ENCODE measurements around the gene AZU1.

The AZU1 gene

DNA sequence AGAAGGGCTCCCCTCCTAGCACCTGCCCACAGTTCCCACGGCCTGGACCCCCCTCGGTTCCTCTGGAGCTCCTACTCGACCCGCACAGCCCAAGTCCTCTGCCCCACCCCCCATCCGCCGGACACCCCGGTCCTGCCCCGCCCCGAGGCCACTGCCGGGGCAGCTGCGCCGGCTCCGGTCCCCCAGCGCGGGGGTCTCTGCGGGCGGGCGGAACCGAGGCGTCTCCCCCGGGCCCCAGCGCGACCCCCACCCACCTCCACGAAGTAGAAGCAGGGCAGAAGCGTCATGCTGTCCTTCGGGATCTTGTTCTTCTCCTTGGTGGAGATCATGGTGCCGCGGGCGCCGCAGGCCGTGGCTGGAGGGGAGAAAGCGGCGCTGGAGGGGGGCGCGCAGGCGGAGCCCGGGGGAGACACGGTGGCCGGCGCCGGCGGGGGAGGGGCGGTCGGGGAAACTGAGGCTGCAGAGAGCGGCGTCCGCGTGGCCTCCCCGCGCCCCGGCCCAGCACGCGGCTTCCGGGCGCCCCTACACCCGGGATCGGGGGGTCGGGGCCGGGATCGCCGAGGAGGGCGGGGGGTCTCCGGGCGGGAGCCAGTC, 6.3 kb upstream of the AZU1 start:
- DNase-seq, result no peak
- no peak overlapping the region for H3K4me2 ChIP-seq (ENCODE audit: insufficient read depth, low read length)

DNA sequence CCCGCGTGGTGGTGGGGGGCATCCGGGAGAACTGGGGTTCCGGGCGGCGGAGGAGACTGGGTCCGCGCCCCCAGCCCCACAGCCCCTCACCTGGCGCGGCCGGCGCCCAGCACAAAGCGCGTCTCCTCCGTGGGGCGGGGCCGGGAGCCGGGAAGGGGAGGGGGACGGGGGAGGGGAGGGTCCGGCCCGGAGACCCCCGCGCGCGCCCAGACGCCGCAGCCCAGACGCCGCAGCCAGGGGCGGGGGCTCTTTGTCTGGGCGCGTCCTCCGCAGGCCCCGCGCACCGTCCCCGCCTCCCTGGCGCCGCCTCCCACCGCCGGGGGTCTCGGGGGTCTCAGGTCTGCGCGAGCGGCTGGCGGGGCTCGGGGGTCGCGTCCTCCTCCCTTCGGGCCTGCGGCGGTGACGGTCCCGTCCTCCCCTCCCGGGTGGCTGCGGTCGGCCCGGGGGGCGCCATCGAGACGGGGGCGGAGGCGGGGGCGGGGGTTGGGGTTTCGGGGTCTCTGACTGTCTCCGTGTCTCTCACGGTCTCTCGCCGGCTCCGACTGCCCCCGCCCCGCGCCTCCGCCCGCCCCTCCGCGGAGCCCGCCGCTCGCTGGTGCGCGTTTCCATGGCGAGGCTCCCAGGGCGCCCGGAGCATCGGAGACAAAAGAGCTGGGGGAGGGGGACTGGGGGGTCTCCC, 5.7 kb upstream of the AZU1 start, which contains the start of gene PLPPR3:
TSS of gene PLPPR3 (minus strand) at position 131 of the 679 bp plus-strand sequence. CDS start 396 bp downstream, outside the sequence.
- H3K27ac ChIP-seq (ENCODE audit: low read length), result no peak within 1 kb of the TSS
- no peak within 1 kb of the TSS for H3K4me2 ChIP-seq (ENCODE audit: insufficient read depth, low read length)
- ATAC-seq (ENCODE audit: insufficient read depth, low read depth), result no peak
- H3K36me3 ChIP-seq (ENCODE audit: insufficient read depth, low read length), result no peaks in the 10 kb centered on the region
- H3K27me3 ChIP-seq (ENCODE audit: insufficient read depth, low read length, poor library complexity), result no peaks in the 10 kb centered on the region
- H3K9me3 ChIP-seq (ENCODE audit: insufficient read depth, low read length, severe bottlenecking), result no peaks in the 10 kb centered on the region
- no peaks in the 10 kb centered on the region for H4K20me1 ChIP-seq (ENCODE audit: insufficient read depth, low read length)
- H3K79me2 ChIP-seq (ENCODE audit: insufficient read depth, low read length), result no peaks in the 10 kb centered on the region
- no peaks in the 10 kb centered on the region for H3K4me1 ChIP-seq (ENCODE audit: insufficient read depth, low read length)
- DNase-seq, result no peak
- H3K4me3 ChIP-seq (ENCODE audit: low read depth in 1 of 2, low read length in 2 of 2), result no peak within 1 kb of the TSS
- no peak within 1 kb of the TSS for H3K9ac ChIP-seq (ENCODE audit: low read depth, low read length)
- H2AFZ ChIP-seq (ENCODE audit: low read depth, low read length), result no peak within 1 kb of the TSS
- TF ChIP-seq, protein P1, sequence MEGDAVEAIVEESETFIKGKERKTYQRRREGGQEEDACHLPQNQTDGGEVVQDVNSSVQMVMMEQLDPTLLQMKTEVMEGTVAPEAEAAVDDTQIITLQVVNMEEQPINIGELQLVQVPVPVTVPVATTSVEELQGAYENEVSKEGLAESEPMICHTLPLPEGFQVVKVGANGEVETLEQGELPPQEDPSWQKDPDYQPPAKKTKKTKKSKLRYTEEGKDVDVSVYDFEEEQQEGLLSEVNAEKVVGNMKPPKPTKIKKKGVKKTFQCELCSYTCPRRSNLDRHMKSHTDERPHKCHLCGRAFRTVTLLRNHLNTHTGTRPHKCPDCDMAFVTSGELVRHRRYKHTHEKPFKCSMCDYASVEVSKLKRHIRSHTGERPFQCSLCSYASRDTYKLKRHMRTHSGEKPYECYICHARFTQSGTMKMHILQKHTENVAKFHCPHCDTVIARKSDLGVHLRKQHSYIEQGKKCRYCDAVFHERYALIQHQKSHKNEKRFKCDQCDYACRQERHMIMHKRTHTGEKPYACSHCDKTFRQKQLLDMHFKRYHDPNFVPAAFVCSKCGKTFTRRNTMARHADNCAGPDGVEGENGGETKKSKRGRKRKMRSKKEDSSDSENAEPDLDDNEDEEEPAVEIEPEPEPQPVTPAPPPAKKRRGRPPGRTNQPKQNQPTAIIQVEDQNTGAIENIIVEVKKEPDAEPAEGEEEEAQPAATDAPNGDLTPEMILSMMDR (IDR thresholded peaks at IDR 0.05; ENCODE audit: borderline replicate concordance, extremely low read depth, low read length, poor library complexity, severe bottlenecking), result no peak
- no peak for TF ChIP-seq EZH2 (IDR thresholded peaks at IDR 0.05; ENCODE audit: borderline replicate concordance, low read depth, low read length, severe bottlenecking)

More for the DNA sequence above, 6.3 kb upstream of the AZU1 start:
- TF ChIP-seq, protein P1 (IDR thresholded peaks at IDR 0.05; ENCODE audit: borderline replicate concordance, extremely low read depth, low read length, poor library complexity, severe bottlenecking), result no peak
- no peak for TF ChIP-seq EZH2 (IDR thresholded peaks at IDR 0.05; ENCODE audit: borderline replicate concordance, low read depth, low read length, severe bottlenecking)
- Histone ChIP-seq H3K27ac (ENCODE audit: low read length) (no peak overlapping the region), H3K9me3 (ENCODE audit: insufficient read depth, low read length, severe bottlenecking) (no peaks in the 10 kb centered on the region), H3K27me3 (ENCODE audit: insufficient read depth, low read length, poor library complexity) (no peaks in the 10 kb centered on the region), H4K20me1 (ENCODE audit: insufficient read depth, low read length) (no peaks in the 10 kb centered on the region), H3K36me3 (ENCODE audit: insufficient read depth, low read length) (no peaks in the 10 kb centered on the region), H3K4me1 (ENCODE audit: insufficient read depth, low read length) (no peaks in the 10 kb centered on the region), H2AFZ (ENCODE audit: low read depth, low read length) (no peak overlapping the region), H3K4me3 (ENCODE audit: low read depth in 1 of 2, low read length in 2 of 2) (no peak overlapping the region), H3K79me2 (ENCODE audit: insufficient read depth, low read length) (no peaks in the 10 kb centered on the region), H3K9ac (ENCODE audit: low read depth, low read length) (no peak overlapping the region)
- no peak for ATAC-seq (ENCODE audit: insufficient read depth, low read depth)

DNA sequence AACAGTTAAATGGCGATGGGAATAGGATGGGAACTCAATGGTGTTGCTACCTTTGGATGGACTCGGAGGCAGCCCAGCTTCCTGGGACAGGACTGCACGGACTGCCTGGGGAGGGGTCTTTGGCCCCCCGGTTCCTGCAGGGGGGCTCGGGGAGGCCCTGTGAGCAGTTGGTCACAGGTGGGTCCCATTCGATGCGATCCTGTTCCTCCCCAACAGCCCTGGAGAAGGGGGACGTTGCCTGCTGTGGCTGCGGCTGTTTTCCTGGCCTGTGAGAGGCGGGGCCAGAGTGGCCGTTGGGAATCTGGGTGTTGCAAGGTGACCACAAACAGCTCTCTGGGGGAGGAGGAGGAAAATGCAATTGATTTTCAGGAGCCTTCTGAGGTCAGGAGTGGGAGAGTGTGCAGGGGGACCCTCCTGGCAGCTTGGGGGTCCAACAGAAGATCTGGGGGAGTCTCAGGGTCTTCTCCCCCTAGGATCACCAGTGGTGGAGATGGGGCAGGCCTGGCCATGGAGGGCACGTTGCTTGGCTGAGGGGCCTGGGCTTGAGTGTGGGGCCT, 4.0 kb upstream of the AZU1 start:
- DNase-seq (no peak), ATAC-seq (ENCODE audit: insufficient read depth, low read depth) (no peak)
- Histone ChIP-seq H3K4me2 (ENCODE audit: insufficient read depth, low read length) (no peak overlapping the region), H3K79me2 (ENCODE audit: insufficient read depth, low read length) (no peaks in the 10 kb centered on the region), H3K27me3 (ENCODE audit: insufficient read depth, low read length, poor library complexity) (no peaks in the 10 kb centered on the region), H3K4me1 (ENCODE audit: insufficient read depth, low read length) (no peaks in the 10 kb centered on the region), H3K27ac (ENCODE audit: low read length) (no peak overlapping the region), H3K4me3 (ENCODE audit: low read depth in 1 of 2, low read length in 2 of 2) (no peak overlapping the region), H4K20me1 (ENCODE audit: insufficient read depth, low read length) (no peaks in the 10 kb centered on the region), H3K36me3 (ENCODE audit: insufficient read depth, low read length) (no peaks in the 10 kb centered on the region), H2AFZ (ENCODE audit: low read depth, low read length) (no peak overlapping the region), H3K9ac (ENCODE audit: low read depth, low read length) (no peak overlapping the region), H3K9me3 (ENCODE audit: insufficient read depth, low read length, severe bottlenecking) (no peaks in the 10 kb centered on the region)
- TF ChIP-seq EZH2 (IDR thresholded peaks at IDR 0.05; ENCODE audit: borderline replicate concordance, low read depth, low read length, severe bottlenecking), result no peak

DNA sequence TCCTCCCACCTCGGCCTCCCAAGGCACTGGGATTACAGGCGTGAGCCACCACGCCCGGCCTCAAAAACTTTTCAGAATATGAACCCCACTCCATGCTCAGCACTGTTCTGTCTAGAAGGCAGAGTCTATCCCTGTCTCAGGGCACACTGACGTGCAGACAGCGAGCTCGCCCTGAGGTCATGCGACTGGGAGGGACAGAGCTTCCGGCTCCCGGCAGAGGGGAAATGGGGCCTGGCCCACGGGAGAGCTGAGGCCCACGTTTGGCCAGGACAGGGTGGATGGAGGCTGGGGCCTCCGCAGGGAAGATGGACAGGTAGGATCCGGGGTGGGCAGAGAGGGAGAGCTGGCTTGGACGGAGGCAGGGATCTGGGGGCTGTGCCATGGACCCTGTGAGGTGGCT, 2.8 kb upstream of the AZU1 start:
- no peak for TF ChIP-seq EZH2 (IDR thresholded peaks at IDR 0.05; ENCODE audit: borderline replicate concordance, low read depth, low read length, severe bottlenecking)
- TF ChIP-seq, protein P1 (IDR thresholded peaks at IDR 0.05; ENCODE audit: borderline replicate concordance, extremely low read depth, low read length, poor library complexity, severe bottlenecking), result no peak
- H3K4me1 ChIP-seq (ENCODE audit: insufficient read depth, low read length), result no peaks in the 10 kb centered on the region
- H4K20me1 ChIP-seq (ENCODE audit: insufficient read depth, low read length), result no peaks in the 10 kb centered on the region
- H3K9ac ChIP-seq (ENCODE audit: low read depth, low read length), result no peak overlapping the region
- no peaks in the 10 kb centered on the region for H3K79me2 ChIP-seq (ENCODE audit: insufficient read depth, low read length)
- DNase-seq, result no peak
- no peak overlapping the region for H3K4me2 ChIP-seq (ENCODE audit: insufficient read depth, low read length)
- no peak for ATAC-seq (ENCODE audit: insufficient read depth, low read depth)
- no peak overlapping the region for H3K4me3 ChIP-seq (ENCODE audit: low read depth in 1 of 2, low read length in 2 of 2)
- H2AFZ ChIP-seq (ENCODE audit: low read depth, low read length), result no peak overlapping the region
- no peaks in the 10 kb centered on the region for H3K36me3 ChIP-seq (ENCODE audit: insufficient read depth, low read length)
- H3K9me3 ChIP-seq (ENCODE audit: insufficient read depth, low read length, severe bottlenecking), result no peaks in the 10 kb centered on the region
- no peak overlapping the region for H3K27ac ChIP-seq (ENCODE audit: low read length)
- no peaks in the 10 kb centered on the region for H3K27me3 ChIP-seq (ENCODE audit: insufficient read depth, low read length, poor library complexity)

Data from DND-41 (cell line).